ENCODE data around the gene DNLZ. TPM values are rescaled to one million over a fixed set of nuclear protein-coding genes. Genes with fewer than 3 reads are reported as not detected.

Gene DNLZ
- total RNA-seq, 5 donors from 2014 or later (not counting 1 experiment from before 2014, with no cell fraction given), result 20.4 to 46.8 (median 36.3) TPM

- WGBS (ENCODE audit: insufficient coverage), result 85% methylated on average over 21 of the region's 26 CpGs
Measured at GRCh38 chr9:136335296-136336155, 28.0 kb downstream of the DNLZ start.

DNA sequence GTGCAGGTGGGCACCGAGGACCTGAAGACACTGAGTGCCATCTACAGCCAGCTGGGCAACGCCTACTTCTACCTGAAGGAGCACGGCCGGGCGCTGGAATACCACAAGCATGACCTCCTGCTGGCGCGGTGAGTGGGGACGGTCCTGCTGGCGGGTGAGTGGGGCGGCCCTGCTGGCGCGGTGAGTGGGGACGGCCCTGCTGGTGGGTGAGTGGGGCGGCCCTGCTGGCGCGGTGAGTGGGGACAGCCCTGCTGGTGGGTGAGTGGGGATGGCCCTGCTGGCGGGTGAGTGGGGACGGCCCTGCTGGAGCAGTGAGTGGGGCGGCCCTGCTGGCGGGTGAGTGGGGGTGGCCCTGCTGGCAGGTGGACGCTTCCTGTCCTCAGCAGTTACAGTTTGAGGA lies 29.0 kb downstream of the DNLZ start:
- WGBS (ENCODE audit: insufficient coverage), result 95% methylated on average over 17 of the region's 21 CpGs
- H3K4me1 ChIP-seq (ENCODE audit: control insufficient read depth in 1 of 2, extremely low read depth in 1 of 2, insufficient read depth in 2 of 2, low read length in 2 of 2), result peaks cover 0 to 4% of the 10 kb centered on the region in 2 experiments
- Mint-ChIP-seq H3K9me3 (no peaks in the 10 kb centered on the region), H3K36me3 (no peaks in the 10 kb centered on the region), H3K4me3 (no peak overlapping the region), H3K27ac (no peak overlapping the region), H3K27me3 (no peaks in the 10 kb centered on the region), H3K4me1 (no peaks in the 10 kb centered on the region)
- ChIA-PET POLR2A (no interaction called here), CTCF (no interaction called here)
- no peak overlapping the region for H3K4me3 ChIP-seq (ENCODE audit: control insufficient read depth in 1 of 2, extremely low read depth in 1 of 2, low read length in 1 of 2)
- H3K36me3 ChIP-seq (ENCODE audit: control insufficient read depth in 2 of 2, extremely low read depth in 1 of 2, insufficient read depth in 1 of 2, low read length in 1 of 2), result no peaks in the 10 kb centered on the region
- H3K27ac ChIP-seq (ENCODE audit: low read length), result no peak overlapping the region
- no peaks in the 10 kb centered on the region for H3K27me3 ChIP-seq (replicated peaks in 1 of 2; ENCODE audit: control insufficient read depth in 2 of 2, extremely low read depth in 1 of 2, insufficient read depth in 2 of 2, low read length in 1 of 2)
- ATAC-seq (replicated peaks in 1 of 4), result no peak
- DNase-seq, result no peak
- H3K9me3 ChIP-seq, result no peaks in the 10 kb centered on the region

More at GRCh38 chr9:136335296-136336155, 28.0 kb downstream of the DNLZ start:
- Mint-ChIP-seq H3K9me3 (no peaks in the 10 kb centered on the region), H3K4me1 (no peaks in the 10 kb centered on the region), H3K27me3 (no peaks in the 10 kb centered on the region), H3K4me3 (no peak overlapping the region), H3K27ac (no peak overlapping the region), H3K36me3 (no peaks in the 10 kb centered on the region)
- ChIA-PET CTCF (no interaction called here), POLR2A (no interaction called here)
- H3K4me3 ChIP-seq (ENCODE audit: control insufficient read depth in 1 of 2, extremely low read depth in 1 of 2, low read length in 1 of 2), result no peak overlapping the region
- H3K27me3 ChIP-seq (replicated peaks in 1 of 2; ENCODE audit: control insufficient read depth in 2 of 2, extremely low read depth in 1 of 2, insufficient read depth in 2 of 2, low read length in 1 of 2), result no peaks in the 10 kb centered on the region
- ATAC-seq (replicated peaks in 1 of 4) (no peak), DNase-seq (no peak)
- H3K27ac ChIP-seq (ENCODE audit: low read length), result no peak overlapping the region
- H3K36me3 ChIP-seq (ENCODE audit: control insufficient read depth in 2 of 2, extremely low read depth in 1 of 2, insufficient read depth in 1 of 2, low read length in 1 of 2), result no peaks in the 10 kb centered on the region
- no peaks in the 10 kb centered on the region for H3K9me3 ChIP-seq
- H3K4me1 ChIP-seq (ENCODE audit: control insufficient read depth in 1 of 2, extremely low read depth in 1 of 2, insufficient read depth in 2 of 2, low read length in 2 of 2), result peaks cover 0 to 4% of the 10 kb centered on the region in 2 experiments

GRCh38 chr9:136333486-136333885 lies 30.1 kb downstream of the DNLZ start:
- Histone ChIP-seq H3K4me1 (ENCODE audit: control insufficient read depth in 1 of 2, extremely low read depth in 1 of 2, insufficient read depth in 2 of 2, low read length in 2 of 2) (peaks cover 0 to 10% of the 10 kb centered on the region in 2 experiments), H3K27ac (ENCODE audit: low read length) (no peak overlapping the region), H3K9me3 (no peaks in the 10 kb centered on the region), H3K27me3 (replicated peaks in 1 of 2; ENCODE audit: control insufficient read depth in 2 of 2, extremely low read depth in 1 of 2, insufficient read depth in 2 of 2, low read length in 1 of 2) (peaks cover 0 to 3% of the 10 kb centered on the region in 2 experiments), H3K4me3 (ENCODE audit: control insufficient read depth in 1 of 2, extremely low read depth in 1 of 2, low read length in 1 of 2) (no peak overlapping the region), H3K36me3 (ENCODE audit: control insufficient read depth in 2 of 2, extremely low read depth in 1 of 2, insufficient read depth in 1 of 2, low read length in 1 of 2) (no peaks in the 10 kb centered on the region)
- CTCF ChIA-PET, result no interaction called here
- Mint-ChIP-seq H3K4me1 (peaks cover 3 to 4% (median 4%) of the 10 kb centered on the region in 3 donors), H3K27me3 (peaks cover 0 to 3% of the 10 kb centered on the region in 2 donors), H3K27ac (no peak overlapping the region), H3K36me3 (no peaks in the 10 kb centered on the region), H3K9me3 (no peaks in the 10 kb centered on the region), H3K4me3 (no peak overlapping the region)
- ATAC-seq (replicated peaks in 1 of 4) (no peak), DNase-seq (no peak)
- POLR2A ChIA-PET, result no interaction called here
- 93% methylated on average over 9 of the region's 17 CpGs for WGBS (ENCODE audit: insufficient coverage)

DNA sequence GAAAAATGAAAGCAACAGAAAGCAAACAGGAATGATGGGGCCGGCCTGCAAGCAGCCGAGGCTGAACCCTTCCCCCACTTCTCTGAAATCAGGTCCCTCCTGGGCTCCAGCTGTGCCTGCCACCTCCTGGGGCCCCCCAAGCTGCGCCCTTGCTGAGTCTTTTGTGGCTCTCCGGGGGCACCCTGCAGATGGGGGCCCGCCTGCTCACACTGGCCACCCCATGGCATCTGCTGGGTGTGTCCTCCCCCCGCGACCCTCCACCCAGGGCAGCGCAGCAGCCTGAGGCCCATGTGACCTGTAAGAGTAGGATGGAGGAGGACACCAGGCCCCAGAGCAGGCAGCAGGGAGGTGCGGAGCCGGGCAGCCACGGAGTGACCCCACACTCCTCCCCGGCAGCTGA lies 30.5 kb downstream of the DNLZ start:
- H3K36me3 Mint-ChIP-seq, result no peaks in the 10 kb centered on the region
- ATAC-seq (replicated peaks in 1 of 4) (no peak), DNase-seq (no peak)
- no peak overlapping the region for H3K27ac ChIP-seq (ENCODE audit: low read length)
- no peaks in the 10 kb centered on the region for H3K9me3 Mint-ChIP-seq
- H3K4me3 ChIP-seq (ENCODE audit: control insufficient read depth in 1 of 2, extremely low read depth in 1 of 2, low read length in 1 of 2), result no peak overlapping the region
- CTCF ChIA-PET, result no interaction called here
- H3K4me1 Mint-ChIP-seq, result peaks cover 3 to 4% (median 4%) of the 10 kb centered on the region in 3 donors
- no peak overlapping the region for H3K4me3 Mint-ChIP-seq
- no peak overlapping the region for H3K27ac Mint-ChIP-seq
- peaks cover 0 to 4% of the 10 kb centered on the region in 2 experiments for H3K27me3 ChIP-seq (replicated peaks in 1 of 2; ENCODE audit: control insufficient read depth in 2 of 2, extremely low read depth in 1 of 2, insufficient read depth in 2 of 2, low read length in 1 of 2)
- POLR2A ChIA-PET, result no interaction called here
- H3K36me3 ChIP-seq (ENCODE audit: control insufficient read depth in 2 of 2, extremely low read depth in 1 of 2, insufficient read depth in 1 of 2, low read length in 1 of 2), result no peaks in the 10 kb centered on the region
- WGBS (ENCODE audit: insufficient coverage), result 85% methylated on average over 9 of the region's 12 CpGs
- H3K9me3 ChIP-seq, result no peaks in the 10 kb centered on the region
- peaks cover 0 to 3% of the 10 kb centered on the region in 2 donors for H3K27me3 Mint-ChIP-seq
- peaks cover 0 to 15% of the 10 kb centered on the region in 2 experiments for H3K4me1 ChIP-seq (ENCODE audit: control insufficient read depth in 1 of 2, extremely low read depth in 1 of 2, insufficient read depth in 2 of 2, low read length in 2 of 2)

GRCh38 chr9:136332482-136332983 lies 31.0 kb downstream of the DNLZ start:
- H3K27ac Mint-ChIP-seq, result no peak overlapping the region
- Histone ChIP-seq H3K36me3 (ENCODE audit: control insufficient read depth in 2 of 2, extremely low read depth in 1 of 2, insufficient read depth in 1 of 2, low read length in 1 of 2) (no peaks in the 10 kb centered on the region), H3K27me3 (replicated peaks in 1 of 2; ENCODE audit: control insufficient read depth in 2 of 2, extremely low read depth in 1 of 2, insufficient read depth in 2 of 2, low read length in 1 of 2) (peaks cover 0 to 7% of the 10 kb centered on the region in 2 experiments), H3K4me3 (ENCODE audit: control insufficient read depth in 1 of 2, extremely low read depth in 1 of 2, low read length in 1 of 2) (no peak overlapping the region), H3K27ac (ENCODE audit: low read length) (no peak overlapping the region), H3K4me1 (ENCODE audit: control insufficient read depth in 1 of 2, extremely low read depth in 1 of 2, insufficient read depth in 2 of 2, low read length in 2 of 2) (peaks cover 0 to 17% of the 10 kb centered on the region in 2 experiments), H3K9me3 (no peaks in the 10 kb centered on the region)
- DNase-seq (no peak), ATAC-seq (replicated peaks in 1 of 4) (no peak)
- H3K4me1 Mint-ChIP-seq, result peaks cover 3 to 4% (median 4%) of the 10 kb centered on the region in 3 donors
- POLR2A ChIA-PET, result interaction anchor here in 1 of 2 donors (0.6 kb wide), 1 partner anchor 109 kb away, joined by 11 read pairs; no protein-coding TSS in a partner anchor
- H3K36me3 Mint-ChIP-seq, result no peaks in the 10 kb centered on the region
- H3K4me3 Mint-ChIP-seq, result no peak overlapping the region
- CTCF ChIA-PET, result no interaction called here
- no peaks in the 10 kb centered on the region for H3K9me3 Mint-ChIP-seq
- 88% methylated on average over 8 of the region's 11 CpGs for WGBS (ENCODE audit: insufficient coverage)
- peaks cover 0 to 3% of the 10 kb centered on the region in 2 donors for H3K27me3 Mint-ChIP-seq

GRCh38 chr9:136331556-136332481 lies 31.7 kb downstream of the DNLZ start:
- ChIA-PET POLR2A (interaction anchor here in 1 of 2 donors (0.6 kb wide), 1 partner anchor 108 kb away, joined by 11 read pairs; no protein-coding TSS in a partner anchor), CTCF (no interaction called here)
- no peak overlapping the region for H3K27ac ChIP-seq (ENCODE audit: low read length)
- no peaks in the 10 kb centered on the region for H3K9me3 ChIP-seq
- H3K4me1 ChIP-seq (ENCODE audit: control insufficient read depth in 1 of 2, extremely low read depth in 1 of 2, insufficient read depth in 2 of 2, low read length in 2 of 2), result peaks cover 0 to 20% of the 10 kb centered on the region in 2 experiments
- Mint-ChIP-seq H3K27ac (no peak overlapping the region), H3K27me3 (peaks cover 0 to 3% of the 10 kb centered on the region in 2 donors), H3K4me1 (peaks cover 4% of the 10 kb centered on the region in 3 donors), H3K9me3 (no peaks in the 10 kb centered on the region), H3K4me3 (no peak overlapping the region), H3K36me3 (no peaks in the 10 kb centered on the region)
- ATAC-seq (replicated peaks in 1 of 4), result no peak
- no peaks in the 10 kb centered on the region for H3K36me3 ChIP-seq (ENCODE audit: control insufficient read depth in 2 of 2, extremely low read depth in 1 of 2, insufficient read depth in 1 of 2, low read length in 1 of 2)
- no peak overlapping the region for H3K4me3 ChIP-seq (ENCODE audit: control insufficient read depth in 1 of 2, extremely low read depth in 1 of 2, low read length in 1 of 2)
- peaks cover 0 to 10% of the 10 kb centered on the region in 2 experiments for H3K27me3 ChIP-seq (replicated peaks in 1 of 2; ENCODE audit: control insufficient read depth in 2 of 2, extremely low read depth in 1 of 2, insufficient read depth in 2 of 2, low read length in 1 of 2)
- no peak for DNase-seq
- 76% methylated on average over 43 of the region's 46 CpGs for WGBS (ENCODE audit: insufficient coverage)
